ENCODE data around the gene MEMO1.

MEMO1 gene

DNA sequence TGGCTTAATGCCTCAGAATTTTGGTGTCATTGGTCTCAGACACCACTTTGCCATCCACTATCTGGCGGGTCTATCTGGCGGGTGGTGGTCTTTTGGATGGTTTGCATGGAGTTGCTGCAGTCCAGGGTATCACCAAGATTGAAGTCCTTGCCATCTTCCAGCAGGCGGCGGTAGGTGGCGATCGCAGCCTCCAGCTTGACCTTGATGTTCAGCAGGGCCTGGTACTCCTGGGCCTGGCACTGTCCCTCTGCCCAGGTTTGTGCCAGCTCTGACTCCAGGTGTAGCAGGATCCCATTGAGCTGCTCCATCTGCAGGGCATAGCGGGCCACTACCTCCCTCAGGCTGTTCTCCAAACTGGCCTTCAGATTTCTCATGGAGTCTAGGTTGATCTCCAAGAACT lies 188.2 kb downstream of the MEMO1 start:
- Histone ChIP-seq H3K9me3 (ENCODE audit: control insufficient read depth, insufficient read depth, low read length) (peaks cover 4% of the 10 kb centered on the region; the same call in 1 of the 2 replicates), H3K4me1 (ENCODE audit: insufficient read depth, low read length) (no peaks in the 10 kb centered on the region), H3K36me3 (ENCODE audit: insufficient read depth, low read length) (no peaks in the 10 kb centered on the region), H3K9ac (ENCODE audit: low read depth, low read length) (no peak overlapping the region)
